ENCODE results near the gene EFTUD2. TPM values are rescaled to one million over a fixed set of nuclear protein-coding genes. Genes with fewer than 3 reads are reported as not detected.
"Not testable (repeated sequence)": the region's sequence is repeated elsewhere in the genome, so short reads cannot be mapped to it uniquely, and the experiment has no call there.

The EFTUD2 gene
- total RNA-seq, 1 donor from 2014 or later = 75.2 TPM

DNA sequence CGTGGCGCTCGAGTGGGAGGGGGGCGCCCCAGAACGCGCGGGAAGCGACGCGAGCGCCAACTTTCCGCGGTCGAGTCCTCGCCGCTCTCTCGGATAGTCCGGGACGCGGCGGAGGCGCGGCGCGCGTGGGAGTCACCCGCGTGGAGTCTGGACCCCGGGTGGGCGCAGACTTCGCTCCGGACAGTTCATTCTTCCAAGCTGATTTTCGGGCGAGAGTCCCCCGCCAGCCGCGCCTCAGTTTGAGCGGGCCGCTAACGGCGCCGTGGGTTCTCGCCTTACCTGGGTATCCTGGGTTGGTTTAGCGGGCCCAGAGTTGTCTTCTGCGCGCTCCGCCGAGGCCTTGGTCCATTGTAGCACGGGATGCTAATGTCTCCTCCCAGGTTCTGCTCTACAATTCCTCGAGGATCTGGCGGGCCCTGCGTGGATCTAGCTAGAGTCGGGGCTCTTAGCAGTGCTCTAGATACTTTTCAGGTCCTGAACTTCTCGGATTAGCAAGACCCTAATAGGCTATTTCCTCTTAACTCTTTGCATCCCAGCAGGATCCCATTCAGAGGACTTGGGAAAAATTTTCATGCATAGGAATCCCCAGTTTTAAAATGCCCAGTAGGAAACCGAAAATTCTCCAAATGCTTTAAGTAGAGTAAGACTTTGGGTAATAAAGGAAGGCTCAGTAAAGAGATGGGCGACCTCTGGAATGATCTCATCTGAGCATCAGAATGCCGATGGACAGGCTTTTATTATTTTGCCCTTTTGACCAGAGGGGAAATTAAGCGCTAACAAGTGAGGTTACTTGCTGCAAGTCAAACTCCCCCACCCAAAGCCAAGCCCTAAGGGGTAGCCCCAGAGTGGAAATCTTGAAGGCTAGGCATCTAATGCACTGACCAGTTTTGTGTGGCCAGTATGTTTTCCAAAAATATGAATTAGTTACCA is 68.6 kb downstream of the EFTUD2 start:
- peak; percentile 60 for DNase-seq (ENCODE audit: low spot score)
- peak; percentile 57 for ATAC-seq
- intact Hi-C loops (cut with DNase I) = no loop called here

DNA sequence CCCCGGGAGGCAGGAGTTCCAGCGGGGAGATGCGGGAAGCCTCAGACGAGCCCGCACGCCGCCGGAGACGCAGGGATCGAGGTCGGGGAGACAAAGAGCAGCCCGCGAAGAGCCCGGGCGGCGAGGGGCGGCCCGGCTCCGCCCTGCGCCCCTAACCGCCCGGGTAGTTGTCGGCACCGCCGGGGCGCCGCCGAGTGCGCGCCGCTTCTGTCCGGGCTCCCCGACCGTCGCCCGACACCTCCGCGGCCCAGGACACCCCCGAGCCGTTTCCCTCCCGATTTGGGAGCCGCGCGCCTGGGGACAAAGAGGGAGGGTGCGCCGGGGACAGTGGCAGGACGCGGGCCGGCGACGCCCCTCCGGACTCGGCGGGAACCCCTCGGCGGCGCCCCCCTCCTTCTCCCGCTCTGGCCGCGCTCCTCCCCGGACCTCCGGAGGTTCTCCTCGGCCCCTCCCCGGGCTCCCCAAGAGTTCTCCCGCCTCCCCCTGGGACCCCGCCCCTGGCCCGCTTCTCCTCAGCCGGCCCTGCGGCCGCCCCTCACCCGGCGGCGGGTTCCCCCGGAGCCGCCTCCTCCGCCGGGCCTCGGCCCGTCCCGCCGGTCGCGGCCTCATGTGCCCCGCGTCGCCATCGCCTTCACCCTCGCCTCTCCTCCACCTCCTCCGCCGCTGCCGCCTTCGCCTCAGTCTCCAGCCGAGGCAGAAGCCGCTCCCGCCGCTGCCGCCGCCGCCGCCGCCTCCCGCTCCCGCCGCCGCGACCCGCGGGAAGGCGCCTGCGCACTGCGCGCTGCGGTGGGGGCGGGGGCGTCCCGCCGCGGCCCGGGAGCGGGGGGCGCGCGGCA is 69.5 kb downstream of the EFTUD2 start, which contains the start of gene GJC1:
Gene GJC1 (minus strand): TSS at position 765 of the 836 bp plus-strand sequence. CDS start 24,470 bp downstream, outside the sequence.
- peak; percentile 58 for DNase-seq (ENCODE audit: low spot score)
- intact Hi-C loops (cut with DNase I) = no loop called here
- ATAC-seq = no peak

DNA sequence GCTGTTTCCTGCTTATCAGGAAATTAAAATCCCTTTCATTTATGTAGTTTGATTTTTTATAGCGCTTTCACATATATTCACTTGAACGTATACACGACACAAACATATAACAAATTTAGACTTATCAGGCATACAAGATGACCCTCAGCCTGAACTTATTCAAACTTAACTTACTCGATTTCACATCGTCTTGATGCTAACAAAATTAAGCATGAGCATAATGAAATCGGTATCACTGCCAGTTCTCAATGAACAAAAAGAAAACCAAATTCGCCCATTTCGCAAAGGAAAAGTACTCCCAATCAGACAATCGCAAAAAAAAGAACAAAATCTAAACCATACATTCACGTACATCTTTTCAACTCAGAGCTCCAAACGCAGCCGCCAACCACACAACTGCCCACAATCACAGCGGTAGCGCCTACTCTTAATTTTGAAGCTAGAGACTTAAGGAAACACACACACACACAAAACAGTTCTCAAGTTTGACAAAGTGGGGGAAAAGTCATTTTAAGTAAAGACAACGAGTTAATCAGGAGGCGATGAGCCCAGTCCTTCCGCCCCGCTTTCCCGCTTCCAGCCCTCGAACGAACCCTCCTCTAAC is 70.2 kb downstream of the EFTUD2 start:
- no peak for DNase-seq (ENCODE audit: low spot score)
- no peak for ATAC-seq
- intact Hi-C loops (cut with DNase I) = no loop called here

DNA sequence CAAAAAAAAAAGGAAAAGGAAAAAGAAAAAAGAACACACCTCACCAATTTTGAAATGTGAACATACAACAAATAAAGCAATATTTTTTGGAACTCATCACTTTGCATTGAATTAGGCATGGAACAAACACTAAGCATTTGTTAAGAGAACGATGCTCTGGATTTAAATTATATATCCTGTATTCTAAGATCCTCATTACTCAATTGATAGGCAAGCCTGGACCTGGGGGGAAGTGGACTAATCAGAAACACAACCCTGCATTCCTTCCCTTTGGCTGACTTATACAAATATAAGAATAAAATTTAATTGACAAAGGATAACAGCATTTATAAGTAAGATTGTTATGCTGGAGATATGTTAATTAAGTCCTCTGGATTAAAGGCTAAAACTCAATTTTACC is 71.4 kb downstream of the EFTUD2 start:
- DNase-seq (ENCODE audit: low spot score) = no peak
- intact Hi-C loops (cut with DNase I) = no loop called here
- no peak for ATAC-seq

DNA sequence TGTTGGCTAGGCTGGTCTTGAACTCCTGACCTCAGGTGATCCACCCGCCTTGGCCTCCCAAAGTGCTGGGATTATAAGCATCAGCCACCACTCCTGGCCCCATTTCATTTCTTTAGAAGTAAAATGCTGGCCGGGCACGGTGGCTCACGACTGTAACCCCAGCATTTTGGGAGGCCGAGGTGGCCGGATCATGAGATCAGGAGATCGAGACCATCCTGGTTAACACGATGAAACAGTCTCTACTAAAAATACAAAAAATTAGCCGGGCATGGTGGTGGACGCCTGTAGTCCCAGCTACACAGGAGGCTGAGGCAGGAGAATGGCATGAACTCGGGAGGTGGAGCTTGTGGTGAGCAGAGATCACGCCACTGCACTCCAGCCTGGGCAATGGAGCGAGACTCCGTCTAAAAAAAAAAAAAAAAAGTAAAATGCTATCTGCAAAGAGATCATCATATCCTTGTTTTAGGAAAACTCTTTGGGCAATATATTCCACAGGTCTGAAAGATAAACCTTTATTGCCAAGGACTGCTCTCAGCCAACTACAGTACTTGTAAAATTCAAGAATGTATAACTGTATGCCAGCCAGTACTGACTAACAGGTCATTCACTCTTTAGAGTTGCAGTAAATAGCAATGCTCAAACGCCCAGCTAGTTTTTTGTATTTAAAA is 73.0 kb downstream of the EFTUD2 start:
- ATAC-seq (no peak), DNase-seq (ENCODE audit: low spot score) (no peak)
- intact Hi-C loops (cut with DNase I) = no loop called here

DNA sequence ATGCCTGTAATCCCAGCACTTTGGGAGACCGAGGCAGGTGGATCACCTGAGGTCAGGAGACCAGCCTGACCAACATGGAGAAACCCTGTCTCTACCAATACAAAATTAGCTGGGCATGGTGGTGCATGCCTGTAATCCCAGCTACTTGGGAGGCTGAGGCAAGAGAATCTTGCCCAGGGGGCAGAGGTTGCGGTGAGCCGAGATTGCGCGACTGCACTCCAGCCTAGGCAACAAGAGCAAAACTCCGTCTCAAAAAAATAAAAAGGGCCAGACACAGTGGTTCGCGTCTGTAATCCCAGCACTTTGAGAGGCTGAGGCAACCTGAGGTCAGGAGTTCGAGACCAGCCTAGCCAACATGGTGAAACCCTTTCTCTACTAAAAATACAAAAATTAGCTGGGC is 74.0 kb downstream of the EFTUD2 start:
- not testable (repeated sequence) for DNase-seq (ENCODE audit: low spot score)

DNA sequence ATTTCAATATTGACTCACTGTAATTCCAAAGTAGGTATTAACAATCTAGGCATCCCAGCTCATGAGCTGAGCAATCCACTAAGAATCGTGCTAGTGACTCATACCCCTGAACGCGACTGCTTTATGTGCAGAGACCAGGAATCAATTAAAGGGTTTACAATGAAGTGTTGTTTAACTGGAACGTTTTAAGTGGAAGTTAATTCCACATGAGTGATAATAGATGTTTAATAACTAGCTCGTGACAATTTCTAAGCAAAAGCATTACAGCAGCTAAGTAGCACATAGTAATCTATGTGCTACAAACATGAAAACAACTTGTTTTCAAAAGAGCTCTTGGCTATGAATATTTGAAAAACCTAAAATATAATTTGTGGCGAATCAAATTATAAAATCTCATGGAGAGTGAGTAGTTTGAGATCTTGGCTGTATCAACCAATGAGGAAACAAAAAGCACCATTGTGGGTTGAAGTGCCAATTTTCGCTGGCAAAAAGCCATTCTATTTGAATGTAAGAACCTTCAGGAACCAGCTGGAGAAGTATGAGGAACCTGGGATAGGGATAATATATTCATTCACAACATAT is 78.5 kb downstream of the EFTUD2 start:
- intact Hi-C loops (cut with DNase I) = no loop called here
- ATAC-seq (no peak), DNase-seq (ENCODE audit: low spot score) (no peak)

More for the DNA sequence above, 74.0 kb downstream of the EFTUD2 start:
- intact Hi-C loops (cut with DNase I); ATAC-seq: not testable (repeated sequence)

DNA sequence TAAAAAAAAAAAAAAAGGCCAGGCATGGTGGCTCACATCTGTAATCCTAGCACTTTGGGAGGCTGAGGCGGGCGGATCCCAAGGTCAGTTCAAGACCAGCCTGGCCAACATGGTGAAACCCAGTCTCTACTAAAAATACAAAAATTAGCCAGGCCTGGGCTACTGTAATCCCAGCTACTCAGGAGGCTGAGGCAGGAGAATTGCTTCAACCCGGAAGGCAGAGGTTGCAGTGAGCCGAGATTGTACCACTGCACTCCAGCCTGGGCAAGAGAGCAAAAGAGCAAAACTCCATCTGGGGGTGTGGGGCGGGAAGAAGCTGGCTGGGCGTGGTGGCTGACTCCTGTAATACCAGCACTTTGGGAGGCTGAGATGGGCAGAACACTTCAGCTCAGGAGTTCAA is 80.7 kb downstream of the EFTUD2 start:
- not testable (repeated sequence) for DNase-seq (ENCODE audit: low spot score); ATAC-seq

DNA sequence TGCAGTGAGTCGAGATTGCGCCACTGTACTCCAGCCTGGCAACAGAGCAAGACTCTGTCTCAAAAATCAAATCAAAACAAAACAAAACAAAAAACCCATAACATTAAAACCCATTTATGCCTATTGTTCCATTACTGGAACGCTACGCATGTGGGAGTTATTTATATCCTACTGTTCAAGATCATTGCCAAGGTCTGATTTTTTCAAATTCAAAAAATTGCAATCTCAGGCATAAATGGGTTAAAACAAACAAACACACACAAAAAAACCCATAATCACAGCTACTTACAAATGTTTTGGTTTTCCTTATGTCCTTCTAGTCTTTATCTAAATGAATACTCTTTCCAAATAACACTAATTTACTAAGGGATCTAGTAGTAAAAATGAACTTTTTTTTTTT is 87.0 kb downstream of the EFTUD2 start:
- intact Hi-C loops (cut with DNase I) = no loop called here
- DNase-seq (ENCODE audit: low spot score) (no peak), ATAC-seq (no peak)

More for the DNA sequence above, 80.7 kb downstream of the EFTUD2 start:
- intact Hi-C loops (cut with DNase I) = not testable (repeated sequence)

DNA sequence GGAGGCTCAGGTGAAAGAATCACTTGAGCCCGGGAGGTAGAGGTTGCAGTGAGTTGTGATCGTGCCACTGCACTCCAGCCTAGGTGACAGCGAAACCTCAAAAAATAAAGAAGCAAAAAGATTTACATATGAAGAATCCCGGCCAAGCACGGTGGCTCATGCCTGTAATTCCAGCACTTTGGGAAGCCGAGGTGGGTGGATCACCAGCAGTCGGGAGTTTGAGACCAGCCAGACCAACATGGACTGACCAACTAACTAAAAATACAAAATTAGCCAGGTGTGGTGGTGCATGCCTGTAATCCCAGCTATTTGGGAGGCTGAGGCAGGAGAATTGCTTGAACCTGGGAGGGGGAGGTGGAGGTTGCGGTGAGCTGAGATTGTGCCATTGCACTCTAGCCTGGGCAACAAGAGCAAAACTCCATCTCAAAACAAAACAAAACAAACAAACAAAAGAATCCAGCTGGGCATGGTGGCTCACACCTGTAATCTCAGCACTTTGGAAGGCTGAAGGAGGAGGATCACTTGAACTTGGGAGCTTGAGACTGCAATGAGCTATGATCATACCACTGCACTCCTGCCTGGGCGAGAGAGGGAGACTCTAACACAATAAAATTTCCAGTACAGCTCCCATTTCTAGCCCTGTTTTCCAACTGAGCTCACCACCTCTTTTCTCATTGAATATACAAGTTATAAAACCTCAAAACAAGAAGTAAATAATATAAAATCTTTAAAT is 90.4 kb downstream of the EFTUD2 start:
- ATAC-seq; DNase-seq (ENCODE audit: low spot score); intact Hi-C loops (cut with DNase I): not testable (repeated sequence)

DNA sequence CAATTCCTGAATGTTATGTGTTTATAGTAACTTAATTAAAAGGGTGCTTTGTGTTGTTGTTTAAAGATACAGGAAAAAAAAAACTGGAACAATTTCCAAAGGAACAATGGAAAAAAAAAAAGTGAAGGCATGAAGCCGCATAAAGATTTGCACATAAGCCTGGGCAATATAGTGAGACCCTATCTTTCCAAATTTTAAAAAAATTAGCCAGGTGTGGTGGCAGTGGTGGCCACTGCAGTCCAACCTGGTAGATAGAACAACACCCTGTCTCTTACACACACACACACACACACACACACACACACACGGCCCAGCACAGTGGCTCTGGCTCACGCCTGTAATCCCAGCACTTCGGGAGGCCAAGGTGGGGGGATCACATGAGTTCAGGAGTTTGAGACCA is 91.1 kb downstream of the EFTUD2 start:
- no peak for ATAC-seq
- intact Hi-C loops (cut with DNase I) = no loop called here
- DNase-seq (ENCODE audit: low spot score) = no peak

DNA sequence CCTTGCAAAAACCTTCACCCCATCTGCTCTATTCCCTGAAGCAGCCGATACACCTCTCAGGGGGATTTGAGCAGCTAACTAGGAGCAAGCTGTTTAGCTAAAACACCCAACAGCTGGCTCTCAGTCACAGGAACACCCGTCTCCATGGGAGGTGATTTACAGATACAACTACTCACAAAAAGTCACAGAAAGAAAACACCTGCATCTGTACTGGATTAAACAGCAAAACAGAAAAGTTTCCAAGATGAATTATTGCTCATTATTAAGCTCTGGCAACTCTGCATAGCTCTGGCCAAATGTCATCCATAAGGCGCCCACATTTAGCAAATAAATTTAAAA is 91.5 kb downstream of the EFTUD2 start:
- no peak for DNase-seq (ENCODE audit: low spot score)
- ATAC-seq = no peak
- intact Hi-C loops (cut with DNase I) = no loop called here

DNA sequence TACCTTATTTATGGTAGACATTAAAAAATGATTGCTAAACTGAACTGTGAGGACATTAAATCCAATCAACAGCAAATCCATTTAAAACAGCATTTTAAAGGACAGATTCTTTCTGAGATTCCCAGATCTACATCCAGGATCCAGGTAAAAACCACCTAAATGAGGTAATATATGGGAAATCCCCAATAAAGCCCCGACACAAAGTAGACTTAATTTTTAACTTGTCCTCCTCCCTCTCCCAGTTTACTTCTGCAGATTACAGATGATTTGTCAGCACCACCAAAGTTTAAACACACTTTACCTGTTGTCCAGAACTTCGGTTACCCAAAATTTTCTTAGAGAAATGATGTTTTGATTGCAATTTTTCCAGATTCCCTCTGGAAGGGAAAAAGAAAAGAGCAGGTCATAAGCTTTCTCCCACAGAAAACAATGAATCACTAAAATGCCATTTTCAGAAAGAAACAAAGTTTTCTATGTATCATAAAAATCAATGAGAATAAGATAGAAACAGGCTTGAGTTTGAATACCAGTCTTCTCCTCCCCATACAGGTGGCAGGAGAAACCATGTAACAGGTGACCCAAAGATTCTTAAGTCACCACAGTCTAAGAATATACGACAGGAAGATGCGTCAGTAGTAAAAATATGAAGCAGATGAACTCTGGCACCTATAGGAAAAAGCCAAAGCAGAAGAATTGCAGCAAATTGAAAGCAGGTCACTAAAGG is 92.0 kb downstream of the EFTUD2 start:
- ATAC-seq (no peak), DNase-seq (ENCODE audit: low spot score) (no peak)
- intact Hi-C loops (cut with DNase I) = no loop called here

DNA sequence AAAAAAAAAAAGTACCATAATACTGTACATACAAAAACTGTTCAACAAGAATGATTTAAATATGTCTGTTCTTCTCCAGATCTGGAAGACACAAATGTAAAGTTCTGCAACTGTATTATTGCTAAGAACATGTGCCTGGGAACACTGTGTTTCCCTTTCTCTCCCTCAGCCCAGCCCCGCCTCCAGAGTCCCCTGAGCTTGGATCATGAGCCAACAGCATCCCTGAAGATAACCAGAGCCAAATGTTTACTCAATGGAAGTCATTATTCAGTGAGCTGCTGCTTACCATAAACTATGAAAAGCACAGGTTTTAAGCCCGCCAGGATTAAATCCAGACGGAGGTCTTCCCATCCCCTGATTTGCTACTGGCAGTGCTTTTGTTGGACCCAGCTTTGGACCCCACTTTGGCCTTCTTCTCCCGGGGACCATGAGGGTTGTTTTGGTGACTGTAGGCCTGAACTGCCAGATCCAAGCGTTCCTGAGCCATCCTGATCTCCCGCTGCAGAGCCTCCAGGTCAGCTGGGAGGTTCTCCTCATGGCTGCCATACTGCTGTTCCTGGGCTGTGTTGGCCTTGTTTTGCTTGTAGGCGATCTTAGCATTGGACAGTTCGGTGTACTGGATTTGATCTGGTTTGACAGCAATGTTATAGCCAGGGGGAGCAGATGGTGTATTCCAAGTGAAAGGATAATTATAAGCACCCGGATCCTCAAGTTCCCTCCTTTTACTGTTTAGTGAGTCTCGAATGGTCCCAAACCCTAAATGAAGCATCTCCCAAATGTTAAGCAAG is 94.7 kb downstream of the EFTUD2 start:
- no peak for DNase-seq (ENCODE audit: low spot score)
- ATAC-seq = peak; percentile 86
- intact Hi-C loops (cut with DNase I) = no loop called here

DNA sequence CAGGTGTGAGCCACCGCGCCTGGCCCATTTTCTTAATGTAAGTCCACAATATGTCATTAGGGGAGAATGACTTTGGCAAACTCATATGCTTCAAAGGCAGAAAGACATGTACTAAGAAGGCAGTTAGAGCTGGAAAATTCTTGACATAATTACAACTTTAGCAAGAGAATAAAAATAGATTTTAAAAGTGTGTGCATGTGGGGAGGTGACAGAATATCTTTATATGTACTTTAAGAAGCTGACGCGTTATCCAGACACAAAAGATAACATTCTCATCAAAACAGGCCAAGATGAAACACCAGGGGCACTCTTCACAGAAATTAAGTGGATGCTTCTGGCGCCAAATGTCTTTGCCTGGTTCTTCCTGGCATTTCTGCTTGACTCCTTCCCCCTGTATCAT is 97.4 kb downstream of the EFTUD2 start:
- no peak for DNase-seq (ENCODE audit: low spot score)
- intact Hi-C loops (cut with DNase I) = no loop called here

More for the DNA sequence above, 97.4 kb downstream of the EFTUD2 start:
- no peak for ATAC-seq
